SK-N-MC (cell line): Measurements from ENCODE around the gene NR5A2.

Experiments
- DNase-seq: peaks from one replicate; pipeline ENCODE4 v3.0.0-alpha.2; 2011; ENCODE audit warnings: low read depth, low spot score
- H3K27ac ChIP-seq: fragments of 200-600 bp; sonication (generic); 2 replicates; pipeline ENCODE4 v1.5.1; 2016; ENCODE audit warnings: mixed run types
- H3K36me3 ChIP-seq: fragments of 200-600 bp; sonication (generic); 2 replicates; pipeline ENCODE4 v1.6.1; 2017; ENCODE audit warnings: antibody characterized with exemption, low read length, mixed read lengths; ENCODE audit not compliant: insufficient read depth
- H3K4me3 ChIP-seq: fragments of 200-600 bp; sonication (generic); 2 replicates; pipeline ENCODE4 v1.5.1; 2016
- H3K9ac ChIP-seq: fragments of 200-600 bp; sonication (generic); 2 replicates; pipeline ENCODE4 v1.8.0; 2017; ENCODE audit warnings: mixed run types, mixed read lengths; ENCODE audit not compliant: insufficient read length
- H3K9me3 ChIP-seq: fragments of 200-600 bp; sonication (generic); 2 replicates; pipeline ENCODE4 v1.6.1; 2017; ENCODE audit warnings: low read depth, mild to moderate bottlenecking, antibody characterized with exemption, low read length, moderate library complexity, mixed read lengths
- EZH2 ChIP-seq: fragments of 200-600 bp; sonication (generic); IDR thresholded peaks from one replicate; pipeline ENCODE4 v1.6.1; 2017; ENCODE audit warnings: antibody characterized with exemption
- FOXP2 ChIP-seq: optimal IDR thresholded peaks from 2 replicates; pipeline ENCODE3; 2011; ENCODE audit warnings: mild to moderate bottlenecking, moderate library complexity; ENCODE audit not compliant: insufficient read depth; ENCODE audit errors: extremely low read length, control extremely low read depth
- POLR2AphosphoS5 ChIP-seq: IDR thresholded peaks from 2 replicates; pipeline ENCODE4 v1.6.1; 2012; ENCODE audit warnings: mild to moderate bottlenecking, low read depth, low read length, borderline replicate concordance

Gene NR5A2

GRCh38 chr1:200215350-200215749, 187.8 kb downstream of the NR5A2 start:
- no peak for TF ChIP-seq POLR2AphosphoS5
- no peak for TF ChIP-seq FOXP2
- no peak for TF ChIP-seq EZH2
- H3K27ac ChIP-seq: no peak overlapping the region
- DNase-seq: no peak
- no peak overlapping the region for H3K9ac ChIP-seq
- H3K36me3 ChIP-seq: no peaks in the 10 kb centered on the region
- no peak overlapping the region for H3K4me3 ChIP-seq
- no peaks in the 10 kb centered on the region for H3K9me3 ChIP-seq

DNA sequence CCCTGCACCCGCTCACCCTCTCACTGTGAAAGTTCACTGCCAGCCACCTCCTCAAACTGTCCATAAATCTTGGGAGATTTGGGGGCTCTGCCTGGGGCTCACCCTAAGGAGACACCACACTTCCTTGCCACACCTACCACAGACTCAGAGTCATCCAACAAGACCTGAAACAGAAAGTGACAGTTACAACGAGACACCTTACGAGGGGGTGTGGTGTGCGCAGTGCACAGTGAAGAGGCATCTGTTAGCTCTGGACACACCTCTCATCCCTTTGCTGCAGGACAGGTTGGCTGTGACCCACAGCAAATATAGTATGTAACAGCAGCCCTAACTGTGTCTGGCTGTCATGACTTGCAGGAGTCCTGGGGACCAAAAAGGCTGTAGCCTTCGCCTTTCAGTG, 190.2 kb downstream of the NR5A2 start:
- TF ChIP-seq FOXP2 (no peak), POLR2AphosphoS5 (no peak), EZH2 (no peak)
- no peak for DNase-seq
- Histone ChIP-seq H3K9me3 (no peaks in the 10 kb centered on the region), H3K4me3 (no peak overlapping the region), H3K36me3 (no peaks in the 10 kb centered on the region), H3K9ac (no peak overlapping the region), H3K27ac (no peak overlapping the region)

DNA sequence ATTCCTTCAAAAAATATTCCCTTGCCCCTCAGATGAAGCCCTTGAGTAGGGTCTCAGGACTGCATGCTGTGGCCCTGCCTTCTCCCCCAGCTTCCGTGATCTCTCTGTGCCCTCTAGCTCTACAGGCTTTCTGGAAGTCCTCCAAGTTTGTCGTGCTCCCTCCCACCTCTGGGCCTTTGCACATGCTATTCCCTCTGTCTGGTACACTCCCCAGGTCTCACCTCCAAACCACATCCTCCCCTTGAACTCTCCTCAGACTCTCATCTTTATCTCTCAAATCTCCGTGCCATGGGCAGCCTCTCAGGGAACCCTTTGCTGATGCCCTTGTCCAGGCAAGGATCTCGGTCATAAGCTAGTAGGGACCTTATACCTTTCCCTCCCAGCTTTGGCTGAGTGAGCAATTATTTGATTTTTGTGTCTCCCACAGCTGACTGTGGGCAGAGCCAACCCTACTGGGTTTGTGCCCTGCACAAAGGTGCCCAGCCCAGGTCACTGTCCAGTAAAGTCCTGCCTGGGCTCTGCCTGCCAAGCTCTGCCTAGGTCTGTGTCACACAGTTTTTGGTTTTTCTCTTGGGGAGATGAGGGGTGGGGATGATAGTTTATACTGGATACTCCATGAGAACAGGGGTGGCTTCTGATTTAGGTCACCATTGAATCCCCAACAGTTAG, 194.2 kb downstream of the NR5A2 start:
- no peaks in the 10 kb centered on the region for H3K9me3 ChIP-seq
- DNase-seq: no peak
- no peak overlapping the region for H3K9ac ChIP-seq
- no peaks in the 10 kb centered on the region for H3K36me3 ChIP-seq
- H3K4me3 ChIP-seq: no peak overlapping the region
- TF ChIP-seq POLR2AphosphoS5 (no peak), FOXP2 (no peak), EZH2 (no peak)
- no peak overlapping the region for H3K27ac ChIP-seq

DNA sequence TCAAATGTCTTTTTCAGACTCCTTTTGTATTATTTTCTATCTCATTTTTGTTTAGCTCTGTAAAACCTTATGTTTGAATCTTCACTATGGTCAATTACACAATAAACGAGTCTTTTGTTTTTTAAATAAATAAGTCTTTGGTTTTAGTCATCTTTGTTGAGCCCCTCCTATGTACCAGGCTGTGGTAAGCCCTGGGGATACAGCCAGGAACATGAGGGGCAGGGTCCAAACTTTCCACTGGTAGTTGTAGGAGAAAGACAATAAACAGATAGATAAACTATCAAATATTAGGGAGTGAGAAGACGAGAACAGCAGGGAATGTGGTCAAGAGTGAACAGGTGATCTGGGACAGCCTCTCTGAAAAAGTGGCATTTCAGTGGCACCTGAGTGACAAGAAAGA, 195.7 kb downstream of the NR5A2 start:
- Histone ChIP-seq H3K9me3 (no peaks in the 10 kb centered on the region), H3K4me3 (no peak overlapping the region), H3K9ac (no peak overlapping the region), H3K36me3 (no peaks in the 10 kb centered on the region), H3K27ac (no peak overlapping the region)
- no peak for DNase-seq
- TF ChIP-seq FOXP2 (no peak), POLR2AphosphoS5 (no peak), EZH2 (no peak)

- no peak overlapping the region for H3K4me3 ChIP-seq
- DNase-seq: no peak
- H3K9me3 ChIP-seq: no peaks in the 10 kb centered on the region
- no peaks in the 10 kb centered on the region for H3K36me3 ChIP-seq
- H3K27ac ChIP-seq: no peak overlapping the region
- no peak overlapping the region for H3K9ac ChIP-seq
- TF ChIP-seq EZH2 (no peak), FOXP2 (no peak), POLR2AphosphoS5 (no peak)
Observed at GRCh38 chr1:200223613-200224012, 196.1 kb downstream of the NR5A2 start.

DNA sequence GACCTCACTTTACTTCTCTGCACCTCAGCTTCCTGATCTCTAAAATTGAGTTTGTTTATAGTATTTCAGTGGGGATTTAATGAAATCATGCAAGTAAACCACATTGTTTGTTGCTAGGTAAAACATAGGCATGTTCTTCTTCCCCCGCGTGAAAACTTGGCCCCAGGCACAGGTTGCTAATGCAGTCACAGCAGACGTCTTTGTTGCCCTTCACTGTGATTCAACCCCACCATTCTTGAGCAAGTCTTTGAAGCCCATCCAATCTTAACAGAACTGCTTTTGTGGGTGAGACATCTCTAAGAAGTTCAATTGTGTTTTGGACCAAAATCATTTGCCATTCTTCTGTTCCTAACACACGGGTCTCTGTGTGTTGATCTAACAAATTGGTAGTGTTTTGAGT, 196.8 kb downstream of the NR5A2 start:
- Histone ChIP-seq H3K9ac (no peak overlapping the region), H3K36me3 (no peaks in the 10 kb centered on the region), H3K27ac (no peak overlapping the region), H3K9me3 (no peaks in the 10 kb centered on the region), H3K4me3 (no peak overlapping the region)
- no peak for TF ChIP-seq POLR2AphosphoS5
- no peak for TF ChIP-seq FOXP2
- TF ChIP-seq EZH2: no peak
- no peak for DNase-seq

- TF ChIP-seq POLR2AphosphoS5: peak; percentile 49; the same call in 1 of the 2 replicates
- no peak for TF ChIP-seq EZH2
- TF ChIP-seq FOXP2: no peak
- no peaks in the 10 kb centered on the region for H3K36me3 ChIP-seq
- DNase-seq: peak; percentile 40
Observed at GRCh38 chr1:200226268-200226968, 198.9 kb downstream of the NR5A2 start.

DNA sequence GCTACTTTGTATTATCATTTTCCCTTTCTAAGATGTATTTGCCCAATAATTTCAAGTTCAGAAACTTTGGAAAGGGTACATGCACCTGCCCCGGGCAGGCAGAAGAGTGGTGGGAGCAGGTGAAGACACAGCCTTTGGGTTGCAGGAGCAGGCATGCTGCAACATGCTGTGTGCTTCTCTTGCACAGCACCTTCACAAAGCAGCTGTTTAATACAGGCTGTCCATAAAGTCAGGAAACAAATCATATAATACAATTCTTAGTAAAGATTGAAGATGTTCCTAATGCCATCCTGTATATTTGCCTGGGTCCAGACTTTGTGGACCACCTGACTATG, 199.4 kb downstream of the NR5A2 start:
- H3K9ac ChIP-seq: no peak overlapping the region

More at GRCh38 chr1:200226268-200226968, 198.9 kb downstream of the NR5A2 start:
- H3K4me3 ChIP-seq: peak overlapping the region; percentile 45
- H3K9me3 ChIP-seq: no peaks in the 10 kb centered on the region
- H3K9ac ChIP-seq: peak overlapping the region; percentile 0
- peak overlapping the region; percentile 82 for H3K27ac ChIP-seq

More for the DNA sequence above, 199.4 kb downstream of the NR5A2 start:
- Histone ChIP-seq H3K9me3 (no peaks in the 10 kb centered on the region), H3K27ac (no peak overlapping the region), H3K4me3 (no peak overlapping the region), H3K36me3 (no peaks in the 10 kb centered on the region)
- TF ChIP-seq FOXP2 (no peak), EZH2 (no peak), POLR2AphosphoS5 (no peak)
- DNase-seq: no peak
